Sigmoid colon (tissue), 7 donors: ENCODE measurements around the gene USPL1. TPM values are rescaled to one million over a fixed set of nuclear protein-coding genes. Genes with fewer than 3 reads are reported as not detected.

ENCODE experiments used
- DNase-seq: peaks from one replicate; pipeline ENCODE4 v3.0.0-alpha.2; 2019
- H3K27ac ChIP-seq, 4 donors: fragments of 200-600 bp; sonication (generic); one replicate each; pipeline ENCODE4 v1.5.1; 2016 to 2019; ENCODE audit warnings: mild to moderate bottlenecking in 1 of 4
- H3K27me3 ChIP-seq, 3 donors: fragments of 200-600 bp; sonication (generic); one replicate each; pipeline ENCODE4 v1.5.1; 2019; ENCODE audit warnings: mild to moderate bottlenecking in 1 of 3
- H3K36me3 ChIP-seq, 4 donors: fragments of 200-600 bp; sonication (generic); one replicate each; pipeline ENCODE4 v1.5.1; 2016 to 2019
- H3K4me1 ChIP-seq, 4 donors: fragments of 200-600 bp; sonication (generic); one replicate each; pipeline ENCODE4 v1.5.1; 2017 to 2019
- H3K4me3 ChIP-seq, 4 donors: fragments of 200-600 bp; sonication (generic); one replicate each; pipeline ENCODE4 v1.5.1; 2017 to 2019; ENCODE audit warnings: mild to moderate bottlenecking in 2 of 4, moderate library complexity in 1 of 4
- H3K9me3 ChIP-seq, 4 donors: fragments of 200-600 bp in 3 of 4; sonication (generic) in 3 of 4; one replicate each; pipeline versions ENCODE4 v1.5.1 to v1.6.1; 2013 to 2019
- CTCF ChIP-seq, 4 experiments: fragments of 450-650 bp in 3 of 4; fragments of 200-600 bp in 1 of 4; IDR thresholded peaks; one replicate each; pipeline ENCODE4 v1.5.1; 2016 to 2019; ENCODE audit warnings: antibody characterized with exemption in 4 of 4, mild to moderate bottlenecking in 3 of 4, moderate library complexity in 2 of 4
- EP300 ChIP-seq, 4 donors: sonication (generic); formaldehyde crosslinking; IDR thresholded peaks; one replicate each; pipeline ENCODE4 v1.6.1; 2017; ENCODE audit warnings: antibody characterized with exemption in 4 of 4
- POLR2A ChIP-seq, 2 donors: fragments of 450-650 bp; IDR thresholded peaks; one replicate each; pipeline ENCODE4 v1.6.1; 2016; ENCODE audit warnings: antibody characterized with exemption in 2 of 2, mild to moderate bottlenecking in 2 of 2, moderate library complexity in 2 of 2
- POLR2AphosphoS5 ChIP-seq, 4 donors: sonication (generic); formaldehyde crosslinking; IDR thresholded peaks; one replicate each; pipeline ENCODE4 v1.6.1; 2017; ENCODE audit warnings: antibody characterized with exemption in 4 of 4
- WGBS, 2 donors: extraction: QIAGEN DNeasy Blood & Tissue Kit; methylation state at CpG; one replicate each; pipeline ENCODE4 v1.1.7; 2013; 5-methylcytosine and 5-hydroxymethylcytosine counted together
- intact Hi-C: fragments of 100-400 bp; cut with DNase I; formaldehyde crosslinking; loops from one replicate; pipeline ENCODE4 v1.15.1; 2023
- polyA plus RNA-seq, 3 donors: library from polyadenylated mRNA; stranded (reverse); fragments of 200-250 nt; gene quantifications; one replicate each; pipeline ENCODE4 v1.2.3, GENCODE V29; 2013
- total RNA-seq, 4 donors: library from RNA; depleted of rRNA; stranded (reverse); fragments of >200 nt; gene quantifications; one replicate each; pipeline ENCODE4 v1.1.0, GENCODE V29; 2016
- donor health status: healthy with polysubstance abuse.
- donor health status: Bipolar disorder and iron deficiency.
- donor health status: healthy.

Gene USPL1
- total and polyA plus RNA-seq, 7 donors = 2.8 to 34.6 (median 17.4) TPM

- DNase-seq = no peak
- no peaks in the 10 kb centered on the region for H3K27me3 ChIP-seq
- 93 to 96% methylated on average over 3 of the region's 3 CpGs for WGBS, 2 donors
- TF ChIP-seq EP300 (IDR thresholded peaks at IDR 0.05) = no peak
- TF ChIP-seq POLR2A (IDR thresholded peaks at IDR 0.05) = no peak
- no peak for TF ChIP-seq POLR2AphosphoS5 (IDR thresholded peaks at IDR 0.05)
- TF ChIP-seq CTCF (IDR thresholded peaks at IDR 0.05) = no peak
- H3K9me3 ChIP-seq = no peaks in the 10 kb centered on the region
- no peak overlapping the region for H3K27ac ChIP-seq
- H3K4me1 ChIP-seq = peaks cover 0 to 12% (median 2%) of the 10 kb centered on the region in 4 donors
- intact Hi-C loops = loop anchor here (5.0 kb wide), 1 partner anchor 110 kb away; no protein-coding TSS in a partner anchor
- H3K36me3 ChIP-seq = no peaks in the 10 kb centered on the region
- H3K4me3 ChIP-seq = no peak overlapping the region
Observed at GRCh38 chr13:30687601-30688000, 69.9 kb downstream of the USPL1 start.

- H3K27me3 ChIP-seq = no peaks in the 10 kb centered on the region
- H3K9me3 ChIP-seq = no peaks in the 10 kb centered on the region
- H3K4me1 ChIP-seq = peaks cover 0 to 12% (median 2%) of the 10 kb centered on the region in 4 donors
- H3K27ac ChIP-seq = peak overlapping the region; percentile 44 to 73 (median 58)
- DNase-seq = no peak
- TF ChIP-seq EP300 (IDR thresholded peaks at IDR 0.05) = no peak
- no peak for TF ChIP-seq POLR2A (IDR thresholded peaks at IDR 0.05)
- TF ChIP-seq POLR2AphosphoS5 (IDR thresholded peaks at IDR 0.05) = no peak
- no peaks in the 10 kb centered on the region for H3K36me3 ChIP-seq
- H3K4me3 ChIP-seq = peak overlapping the region in 1 of 4 donors; percentile 51
- 89 to 91% methylated on average over 14 of the region's 14 CpGs for WGBS, 2 donors
- intact Hi-C loops = loop anchor here (5.0 kb wide), 1 partner anchor 108 kb away; no protein-coding TSS in a partner anchor
Observed at GRCh38 chr13:30689752-30690151, 72.0 kb downstream of the USPL1 start.

- peak; percentile 90 for DNase-seq
- intact Hi-C loops = no loop called here
- H3K27ac ChIP-seq = peak overlapping the region; percentile 44 to 73 (median 58)
Observed at GRCh38 chr13:30690282-30691188, 72.8 kb downstream of the USPL1 start.

GRCh38 chr13:30692113-30692512, 74.4 kb downstream of the USPL1 start:
- Histone ChIP-seq H3K9me3 (no peaks in the 10 kb centered on the region), H3K4me3 (no peak overlapping the region), H3K4me1 (peaks cover 0 to 12% (median 2%) of the 10 kb centered on the region in 4 donors), H3K27ac (no peak overlapping the region), H3K27me3 (no peaks in the 10 kb centered on the region), H3K36me3 (no peaks in the 10 kb centered on the region)
- 95 to 98% methylated on average over 1 of the region's 1 CpG for WGBS, 2 donors
- no peak for DNase-seq
- TF ChIP-seq CTCF (IDR thresholded peaks at IDR 0.05) = no peak
- intact Hi-C loops = no loop called here

More at GRCh38 chr13:30690282-30691188, 72.8 kb downstream of the USPL1 start:
- H3K4me3 ChIP-seq = peak overlapping the region; percentile 29 to 51 (median 40)
- 27 to 43% methylated on average over 21 of the region's 21 CpGs for WGBS, 2 donors
- H3K27me3 ChIP-seq = no peaks in the 10 kb centered on the region
- no peaks in the 10 kb centered on the region for H3K9me3 ChIP-seq
- H3K36me3 ChIP-seq = no peaks in the 10 kb centered on the region
- H3K4me1 ChIP-seq = peaks cover 0 to 12% (median 2%) of the 10 kb centered on the region in 4 donors
- TF ChIP-seq POLR2AphosphoS5 (IDR thresholded peaks at IDR 0.05) (peak; percentile 26 to 82 (median 54)), POLR2A (IDR thresholded peaks at IDR 0.05) (no peak), CTCF (IDR thresholded peaks at IDR 0.05) (no peak), EP300 (IDR thresholded peaks at IDR 0.05) (peak in 1 of 4 donors; percentile 34)
